ENCODE results near the gene DNAJC22. TPM values are rescaled to one million over a fixed set of nuclear protein-coding genes. Genes with fewer than 3 reads are reported as not detected.

Gene DNAJC22
- total and polyA plus RNA-seq, 2 donors (not counting 1 experiment from before 2014, with no cell fraction given) = not detected

- TF ChIP-seq CTCF (IDR thresholded peaks at IDR 0.05) = no peak
- TF ChIP-seq EZH2 (IDR thresholded peaks at IDR 0.05; ENCODE audit: borderline replicate concordance, insufficient read depth, low read depth, low read length, poor library complexity, severe bottlenecking) = no peak
- no peak for ATAC-seq (ENCODE audit: low read depth)
- peaks cover 17% of the 10 kb centered on the region for H4K20me1 ChIP-seq (ENCODE audit: control insufficient read depth, insufficient read depth, low read length, poor library complexity, severe bottlenecking)
- H3K9me3 Mint-ChIP-seq (ENCODE audit: insufficient read depth) = no peaks in the 10 kb centered on the region
- 53% methylated on average over 10 of the region's 14 CpGs for WGBS (ENCODE audit: insufficient coverage)
- peaks cover 0 to 88% (median 46%) of the 10 kb centered on the region in 4 experiments for H3K27me3 ChIP-seq (replicated peaks in 1 of 4; ENCODE audit: control extremely low read depth in 1 of 4, control insufficient read depth in 3 of 4, insufficient read depth in 4 of 4, low read length in 3 of 4)
- peaks cover 54% of the 10 kb centered on the region for H3K4me1 Mint-ChIP-seq
- H3K4me2 ChIP-seq (replicated peaks; ENCODE audit: low read depth, low read length, poor library complexity, severe bottlenecking) = peak overlapping the region; percentile 89
- H3K27ac ChIP-seq (ENCODE audit: low read length in 2 of 2) = no peak overlapping the region
- peaks cover 60 to 64% of the 10 kb centered on the region in 2 donors for H3K4me1 ChIP-seq (ENCODE audit: control insufficient read depth in 2 of 2, insufficient read depth in 2 of 2, low read length in 2 of 2)
- H3K4me3 ChIP-seq (ENCODE audit: control extremely low read depth in 1 of 5, extremely low read depth in 1 of 5, insufficient read depth in 1 of 5, low read depth in 2 of 5, low read length in 4 of 5) = no peak overlapping the region
- H3K27ac Mint-ChIP-seq = peak overlapping the region; percentile 7
- no peak overlapping the region for H2AFZ ChIP-seq (ENCODE audit: insufficient read depth, low read depth, low read length, poor library complexity, severe bottlenecking)
- intact Hi-C loops (cut with micrococcal nuclease) = loop anchor here (10.0 kb wide), 2 partner anchors 246 to 504 kb away; partner anchors contain the start of genes BCDIN3D and DHH
- no peaks in the 10 kb centered on the region for H3K36me3 ChIP-seq (replicated peaks in 1 of 2; ENCODE audit: control extremely low read depth in 1 of 2, control insufficient read depth in 1 of 2, extremely low read depth in 1 of 2, insufficient read depth in 2 of 2, low read length in 1 of 2)
- H3K9ac ChIP-seq (ENCODE audit: low read length) = no peak overlapping the region
- no peak overlapping the region for H3K4me3 Mint-ChIP-seq
- CTCF ChIA-PET = interaction anchor here (0.6 to 4.0 kb wide), 19 partner anchors 9 to 277 kb away, joined by 3 to 74 read pairs (median 6); partner anchors contain the start of genes PRPH, SPATS2 and TROAP
- POLR2A ChIA-PET = interaction anchor here (0.6 kb wide), 1 partner anchor 29 kb away, joined by 3 read pairs; no protein-coding TSS in a partner anchor
- peaks cover 48% of the 10 kb centered on the region for H3K27me3 Mint-ChIP-seq
- no peaks in the 10 kb centered on the region for H3K79me2 ChIP-seq (ENCODE audit: control insufficient read depth, insufficient read depth, low read length)
- DNase-seq = peak; percentile 33
- peaks cover 0 to 23% (median 0%) of the 10 kb centered on the region in 3 donors for H3K9me3 ChIP-seq (ENCODE audit: control extremely low read depth in 1 of 3, control insufficient read depth in 2 of 3, insufficient read depth in 1 of 3, low read length in 2 of 3)
Measured at GRCh38 chr12:49340971-49341776, 5.5 kb upstream of the DNAJC22 start.

- Histone ChIP-seq H3K79me2 (ENCODE audit: control insufficient read depth, insufficient read depth, low read length) (no peaks in the 10 kb centered on the region), H3K27me3 (replicated peaks in 1 of 4; ENCODE audit: control extremely low read depth in 1 of 4, control insufficient read depth in 3 of 4, insufficient read depth in 4 of 4, low read length in 3 of 4) (peaks cover 0 to 88% (median 47%) of the 10 kb centered on the region in 4 experiments), H2AFZ (ENCODE audit: insufficient read depth, low read depth, low read length, poor library complexity, severe bottlenecking) (peak overlapping the region; percentile 58), H4K20me1 (ENCODE audit: control insufficient read depth, insufficient read depth, low read length, poor library complexity, severe bottlenecking) (peaks cover 17% of the 10 kb centered on the region), H3K9ac (ENCODE audit: low read length) (no peak overlapping the region), H3K4me2 (replicated peaks; ENCODE audit: low read depth, low read length, poor library complexity, severe bottlenecking) (peak overlapping the region; percentile 89), H3K9me3 (ENCODE audit: control extremely low read depth in 1 of 3, control insufficient read depth in 2 of 3, insufficient read depth in 1 of 3, low read length in 2 of 3) (peaks cover 0 to 22% (median 0%) of the 10 kb centered on the region in 3 donors), H3K36me3 (replicated peaks in 1 of 2; ENCODE audit: control extremely low read depth in 1 of 2, control insufficient read depth in 1 of 2, extremely low read depth in 1 of 2, insufficient read depth in 2 of 2, low read length in 1 of 2) (no peaks in the 10 kb centered on the region), H3K27ac (ENCODE audit: low read length in 2 of 2) (no peak overlapping the region), H3K4me1 (ENCODE audit: control insufficient read depth in 2 of 2, insufficient read depth in 2 of 2, low read length in 2 of 2) (peaks cover 60 to 65% of the 10 kb centered on the region in 2 donors), H3K4me3 (ENCODE audit: control extremely low read depth in 1 of 5, extremely low read depth in 1 of 5, insufficient read depth in 1 of 5, low read depth in 2 of 5, low read length in 4 of 5) (peak overlapping the region in 2 of 5 experiments; percentile 50 to 51)
- ATAC-seq (ENCODE audit: low read depth) = no peak
- H3K4me3 Mint-ChIP-seq = peak overlapping the region; percentile 86
- ChIA-PET CTCF (interaction anchor here (0.6 to 4.0 kb wide), 20 partner anchors 9 to 278 kb away, joined by 3 to 74 read pairs (median 6); partner anchors contain the start of genes PRPH, SPATS2 and TROAP), POLR2A (interaction anchor here (0.6 kb wide), 2 partner anchors 8 to 29 kb away, joined by 3 read pairs; no protein-coding TSS in a partner anchor)
- H3K27ac Mint-ChIP-seq = no peak overlapping the region
- H3K27me3 Mint-ChIP-seq = peaks cover 53% of the 10 kb centered on the region
- TF ChIP-seq EZH2 (IDR thresholded peaks at IDR 0.05; ENCODE audit: borderline replicate concordance, insufficient read depth, low read depth, low read length, poor library complexity, severe bottlenecking) (no peak), CTCF (IDR thresholded peaks at IDR 0.05) (no peak)
- WGBS (ENCODE audit: insufficient coverage) = 21% methylated on average over 19 of the region's 21 CpGs
- H3K4me1 Mint-ChIP-seq = peaks cover 57% of the 10 kb centered on the region
- H3K9me3 Mint-ChIP-seq (ENCODE audit: insufficient read depth) = no peaks in the 10 kb centered on the region
- intact Hi-C loops (cut with micrococcal nuclease) = loop anchor here (1.0 to 10.0 kb wide), 3 partner anchors 53 to 503 kb away; partner anchors contain the start of genes BCDIN3D and DHH
- DNase-seq = no peak
Measured at GRCh38 chr12:49341777-49342065, 5.0 kb upstream of the DNAJC22 start.

All from B cell (primary cell).